AG20443 (cell line): ENCODE data around the gene LEFTY1.
"Not testable (repeated sequence)": the region's sequence is repeated elsewhere in the genome, so short reads cannot be mapped to it uniquely, and the experiment has no call there.

Experiments
- DNase-seq: peaks from one replicate; pipeline ENCODE4 v3.0.0; 2012; ENCODE audit warnings: low spot score, mixed read lengths

Gene LEFTY1

GRCh38 chr1:225887554-225888288, 1.2 kb downstream of the LEFTY1 start:
- DNase-seq, result not testable (repeated sequence)

DNA sequence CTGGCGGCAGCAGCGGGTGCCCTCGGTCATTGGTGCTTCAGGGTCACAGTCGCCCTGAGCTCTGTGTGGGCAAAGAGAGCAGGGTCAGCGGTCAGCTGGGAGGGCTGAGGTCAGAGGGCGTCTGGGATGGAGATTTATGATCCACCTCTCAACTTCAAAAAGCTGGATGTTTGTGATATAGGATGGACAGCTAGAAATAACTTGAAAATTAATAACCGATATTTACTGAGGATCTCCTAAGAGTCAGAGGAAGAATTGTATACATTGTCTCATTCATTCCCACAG, 2.0 kb downstream of the LEFTY1 start:
- no peak for DNase-seq

DNA sequence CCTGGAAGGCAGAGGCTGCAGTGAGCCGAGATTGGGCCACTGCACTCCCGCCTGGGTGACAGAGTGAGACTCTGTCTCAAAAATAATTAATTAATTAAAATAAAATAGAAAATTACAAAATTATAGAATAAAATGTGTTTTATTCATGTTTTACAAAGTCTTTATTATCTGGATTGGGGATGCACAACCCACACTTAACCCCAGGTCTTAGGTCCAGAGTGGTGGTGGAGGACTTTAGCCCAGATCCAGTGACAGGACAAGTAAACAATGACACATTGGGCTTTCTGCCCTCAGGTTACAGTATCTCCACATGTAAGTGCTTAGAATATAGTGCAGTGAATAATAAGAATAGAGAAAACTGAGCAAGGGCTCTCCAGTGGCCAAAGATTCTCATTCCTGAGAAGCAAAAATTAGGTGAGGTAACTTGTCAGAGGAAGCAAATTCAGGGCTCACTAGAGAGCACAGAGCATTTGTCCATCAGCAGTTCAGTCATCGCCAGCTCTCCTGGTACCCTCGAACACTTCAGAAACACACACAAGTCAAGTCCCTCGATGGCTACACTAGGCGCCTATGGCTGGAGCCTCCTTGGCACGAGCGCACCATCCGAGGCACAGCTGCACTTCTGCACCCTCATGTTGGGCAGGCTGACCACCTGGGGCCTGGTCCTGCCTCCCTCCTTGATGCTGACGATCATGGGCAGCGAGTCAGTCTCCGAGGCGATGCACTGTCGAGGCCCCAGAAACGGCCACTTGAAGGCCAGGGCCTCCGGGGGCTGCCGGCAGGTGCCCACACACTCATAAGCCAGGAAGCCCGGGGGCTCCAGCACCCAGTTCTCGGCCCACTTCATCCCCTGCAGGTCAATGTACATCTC, 2.6 kb downstream of the LEFTY1 start:
- DNase-seq, result no peak

- no peak for DNase-seq
Observed at GRCh38 chr1:225885336-225885735, 3.6 kb downstream of the LEFTY1 start.

DNA sequence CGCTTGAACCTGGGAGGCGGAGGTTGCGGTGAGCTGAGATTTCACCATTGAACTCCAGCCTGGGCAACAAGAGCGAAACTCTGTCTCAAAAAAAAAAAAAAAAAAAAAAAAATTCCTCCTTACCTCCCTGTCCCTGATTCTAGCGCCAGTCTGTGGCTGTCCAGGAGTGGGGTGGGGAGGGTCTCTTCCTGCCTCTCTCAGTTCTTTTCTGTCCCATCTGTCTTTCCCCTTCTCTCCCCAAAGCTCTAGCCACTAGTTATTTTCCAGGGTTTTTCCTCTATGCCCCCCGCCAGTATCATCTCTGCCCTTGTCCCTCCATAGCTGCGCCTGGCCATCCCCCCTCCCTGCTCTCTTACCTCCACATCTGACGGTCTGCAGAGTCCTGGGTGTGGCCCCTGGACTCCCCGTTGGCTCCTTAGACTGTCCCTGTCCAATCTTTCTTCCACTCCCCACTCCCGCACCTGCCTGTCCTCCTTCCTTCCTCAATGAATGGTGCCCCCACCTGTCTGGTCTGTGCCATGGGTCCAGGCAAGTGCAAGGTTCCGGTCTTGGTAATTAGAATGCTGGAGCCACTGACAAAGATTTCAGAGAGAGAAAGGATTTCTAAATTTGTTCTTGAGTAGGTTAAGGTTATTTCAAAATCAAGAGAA, 5.2 kb downstream of the LEFTY1 start:
- DNase-seq, result no peak

DNA sequence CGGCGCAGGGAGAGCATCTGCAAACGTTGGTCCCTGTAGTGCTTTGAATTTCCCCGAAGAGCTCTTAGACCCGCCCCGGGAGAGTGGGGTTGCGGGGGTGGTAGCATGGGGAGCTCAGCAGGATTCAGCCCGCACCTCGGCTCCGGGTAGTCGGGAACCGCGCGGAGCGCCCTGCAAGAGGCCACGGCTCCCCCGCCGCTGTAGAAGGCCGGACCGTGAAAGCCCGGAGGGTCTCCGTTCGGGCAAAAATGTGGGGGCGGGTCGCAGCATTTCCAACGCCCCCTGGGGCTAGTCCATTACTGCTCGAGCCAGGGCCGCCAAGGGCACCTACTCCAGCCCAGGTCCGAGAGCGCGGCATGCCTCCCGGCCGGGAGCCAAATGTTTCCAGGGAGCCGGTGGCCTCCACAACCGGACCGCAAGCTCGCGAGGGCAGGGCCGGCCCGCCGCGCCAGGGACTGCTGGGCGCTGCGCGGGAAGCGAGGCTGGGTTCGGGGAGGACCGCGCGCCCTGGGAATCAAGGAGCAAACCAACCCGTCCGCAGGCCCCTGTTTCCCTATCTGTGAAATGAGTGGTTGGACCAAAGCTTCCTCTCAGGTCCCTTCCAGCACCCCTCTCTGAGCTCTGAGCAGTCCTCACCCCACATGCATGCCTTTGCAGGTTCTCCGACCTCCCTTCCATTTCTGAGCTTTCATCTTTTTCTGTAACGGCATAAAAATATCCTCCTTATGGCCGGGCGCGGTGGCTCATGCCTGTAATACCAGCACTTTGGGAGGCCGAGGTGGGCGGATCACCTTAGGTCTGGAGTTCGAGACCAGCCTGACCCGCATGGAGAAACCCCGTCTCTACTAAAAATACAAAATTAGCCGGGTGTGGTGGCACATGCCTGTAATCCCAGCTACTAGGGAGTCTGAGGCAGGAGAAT, 6.0 kb downstream of the LEFTY1 start:
- peak; percentile 84 for DNase-seq

- DNase-seq, result peak; percentile 99
Observed at GRCh38 chr1:225881959-225882693, 6.8 kb downstream of the LEFTY1 start, which contains the start of gene TMEM63A. Gene TMEM63A (minus strand): TSS chr1:225882380. CDS start chr1:225877580, 4,800 bp downstream.

- DNase-seq, result peak; percentile 69
Observed at GRCh38 chr1:225881081-225881958, 7.6 kb downstream of the LEFTY1 start.

GRCh38 chr1:225880636-225881035, 8.3 kb downstream of the LEFTY1 start:
- no peak for DNase-seq

- DNase-seq, result no peak
Observed at GRCh38 chr1:225880222-225880588, 8.7 kb downstream of the LEFTY1 start.

- no peak for DNase-seq
Observed at GRCh38 chr1:225879521-225880221, 9.3 kb downstream of the LEFTY1 start.

- DNase-seq, result no peak
Observed at GRCh38 chr1:225878282-225878681, 10.7 kb downstream of the LEFTY1 start.

- DNase-seq, result peak; percentile 74
Observed at GRCh38 chr1:225877580-225877979, 11.4 kb downstream of the LEFTY1 start.

DNA sequence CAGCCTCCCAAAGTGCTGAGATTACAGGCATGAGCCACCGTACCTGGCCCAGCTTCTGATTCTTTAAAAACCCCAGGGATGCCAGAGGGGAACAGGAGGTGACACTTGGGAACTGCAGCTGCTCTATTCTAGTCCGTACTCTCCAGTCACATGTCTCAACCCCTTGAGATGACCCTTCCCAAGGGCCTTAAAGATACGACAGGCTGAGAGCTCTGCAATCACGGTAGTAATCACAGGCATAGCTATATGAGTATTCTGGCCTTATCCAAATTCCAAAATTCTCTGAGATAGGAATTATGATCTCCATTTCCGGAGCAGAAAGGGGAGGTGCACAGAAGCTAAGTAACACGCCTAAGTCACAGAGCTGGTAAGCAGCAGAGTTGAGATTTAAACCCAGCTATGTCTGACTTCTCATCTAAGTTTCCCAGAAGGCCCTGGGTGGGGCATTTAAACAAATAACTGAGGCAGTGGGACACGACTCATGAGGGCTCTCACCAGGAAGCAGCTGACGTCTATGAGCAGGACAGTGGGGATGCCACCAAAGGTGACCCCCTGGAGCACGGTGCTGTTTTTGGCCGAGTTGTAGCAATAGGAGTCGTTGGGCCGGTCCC, 11.9 kb downstream of the LEFTY1 start:
- DNase-seq, result no peak

DNA sequence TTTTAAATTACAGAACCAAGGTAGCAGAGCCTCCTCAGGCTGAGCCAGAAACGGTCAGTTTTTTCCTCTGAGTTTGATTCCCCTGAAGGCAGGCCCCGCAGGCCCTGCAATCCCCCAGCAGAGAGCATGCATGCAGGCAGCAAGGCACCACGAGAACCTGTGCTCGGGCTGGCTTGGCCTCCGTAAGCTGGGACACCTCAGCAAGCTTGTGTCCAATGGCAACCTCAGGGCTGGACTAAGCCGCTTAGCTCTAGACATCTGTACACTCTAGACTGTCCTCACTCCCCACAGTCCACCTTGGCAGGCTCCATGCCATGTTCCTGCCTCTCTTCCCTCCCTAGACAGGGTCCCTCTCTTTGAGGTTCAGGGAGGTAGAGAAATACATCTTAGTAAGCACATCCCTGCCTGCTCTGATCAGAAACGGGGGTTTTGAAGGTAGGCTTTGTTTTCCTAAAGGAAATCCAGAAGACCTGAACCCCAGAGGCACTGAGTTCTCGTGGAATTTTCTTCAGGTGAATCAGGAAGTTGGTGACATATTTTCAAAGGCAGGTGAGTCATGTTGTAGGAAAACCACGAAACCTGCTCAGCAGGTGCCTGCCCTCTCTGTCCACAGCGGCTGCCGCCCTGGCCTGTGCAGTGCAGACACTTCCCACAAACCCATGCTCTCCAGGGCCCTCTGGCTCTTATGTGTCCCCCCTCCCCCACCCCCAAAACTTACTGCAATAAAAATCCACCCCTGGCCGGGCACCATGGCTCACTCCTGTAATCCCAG, 13.7 kb downstream of the LEFTY1 start:
- no peak for DNase-seq

DNA sequence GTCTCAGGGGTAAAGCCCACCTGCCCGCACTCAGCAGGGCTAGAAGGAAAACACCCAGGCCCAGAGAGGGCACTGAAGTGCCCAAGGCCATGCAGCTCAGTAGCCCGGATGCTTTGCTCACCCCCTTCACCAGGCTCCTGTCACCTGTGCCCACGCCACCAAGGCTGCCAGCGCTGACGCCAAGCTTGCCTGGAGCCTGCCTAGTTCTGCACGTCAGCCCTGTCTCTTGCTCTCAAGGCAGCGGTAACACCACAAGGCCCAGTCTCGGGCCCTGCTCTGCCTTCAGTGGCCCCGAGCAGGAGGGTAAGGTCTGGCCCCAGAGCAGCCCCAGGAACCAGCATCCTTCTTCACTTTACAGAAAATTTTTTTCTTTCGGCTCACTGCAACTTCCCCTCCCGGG, 14.5 kb downstream of the LEFTY1 start:
- DNase-seq, result no peak

- DNase-seq, result no peak
Observed at GRCh38 chr1:225873281-225873850, 15.6 kb downstream of the LEFTY1 start.

DNA sequence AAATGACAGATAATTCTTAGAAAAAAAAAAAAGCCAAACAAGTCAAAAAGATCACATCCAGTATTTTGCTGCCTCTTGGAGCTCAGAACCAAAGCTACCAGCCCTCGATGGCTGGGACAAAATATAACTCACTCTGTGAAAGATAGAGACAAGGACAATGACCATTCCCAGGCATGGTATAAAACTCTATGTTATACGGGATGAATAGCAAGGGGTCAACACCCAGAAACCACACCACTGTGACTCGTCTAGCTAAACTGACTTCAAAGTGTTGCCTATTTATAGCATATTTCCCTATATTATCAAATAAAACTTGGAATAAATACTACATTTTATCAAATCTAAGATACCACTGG, 16.9 kb downstream of the LEFTY1 start:
- DNase-seq, result no peak
